MM.1S (cell line): ENCODE results near the gene HP.

Source experiments
- DNase-seq: peaks from one replicate; pipeline ENCODE4 v3.0.0-alpha.2; 2015
- H2AFZ ChIP-seq: fragments of 300-600 bp; sonication (generic); 2 replicates; pipeline ENCODE4 v1.6.0; 2016; ENCODE audit warnings: antibody characterized with exemption, low read length
- H3F3A ChIP-seq: fragments of 300-600 bp; sonication (generic); 2 replicates; pipeline ENCODE4 v1.6.1; 2016; ENCODE audit warnings: mild to moderate bottlenecking, antibody characterized with exemption, low read length, moderate library complexity, mixed read lengths; ENCODE audit not compliant: insufficient read depth
- H3K27ac ChIP-seq: fragments of 300-600 bp; sonication (generic); 2 replicates; pipeline ENCODE4 v1.5.1; 2016; ENCODE audit warnings: mild to moderate bottlenecking, low read length
- H3K27me3 ChIP-seq: fragments of 300-600 bp; sonication (generic); replicated peaks from 2 replicates; pipeline ENCODE4 v1.6.0; 2016; ENCODE audit warnings: low read length; ENCODE audit not compliant: insufficient read depth
- H3K36me3 ChIP-seq: fragments of 300-600 bp; sonication (generic); replicated peaks from 2 replicates; pipeline ENCODE4 v1.6.1; 2016; ENCODE audit warnings: mild to moderate bottlenecking, low read length, mixed read lengths; ENCODE audit not compliant: insufficient read depth
- H3K4me1 ChIP-seq: fragments of 300-600 bp; sonication (generic); 2 replicates; pipeline ENCODE4 v1.6.1; 2016; ENCODE audit warnings: low read length, mixed read lengths
- H3K4me2 ChIP-seq: fragments of 300-600 bp; sonication (generic); 2 replicates; pipeline ENCODE4 v1.6.0; 2016; ENCODE audit warnings: low read depth, low read length
- H3K4me3 ChIP-seq: fragments of 300-600 bp; sonication (generic); 2 replicates; pipeline ENCODE4 v1.5.1; 2016; ENCODE audit warnings: low read length, mixed read lengths
- H3K79me2 ChIP-seq: fragments of 300-600 bp; sonication (generic); 2 replicates; pipeline ENCODE4 v1.6.1; 2016; ENCODE audit warnings: mixed run types, low read length, mixed read lengths
- H3K9ac ChIP-seq: fragments of 300-600 bp; sonication (generic); 2 replicates; pipeline ENCODE4 v1.6.1; 2016; ENCODE audit warnings: low read length, mixed read lengths
- H3K9me2 ChIP-seq: fragments of 300-600 bp; sonication (generic); replicated peaks from 2 replicates; pipeline ENCODE4 v1.6.1; 2016; ENCODE audit warnings: mild to moderate bottlenecking, low read length, mixed read lengths; ENCODE audit not compliant: insufficient read depth
- H3K9me3 ChIP-seq: fragments of 300-600 bp; sonication (generic); replicated peaks from 2 replicates; pipeline ENCODE4 v1.6.1; 2016; ENCODE audit warnings: mild to moderate bottlenecking, low read length, mixed read lengths; ENCODE audit not compliant: insufficient read depth
- H4K20me1 ChIP-seq: fragments of 300-600 bp; sonication (generic); 2 replicates; pipeline ENCODE4 v1.6.1; 2016; ENCODE audit warnings: mild to moderate bottlenecking, low read length, moderate library complexity, mixed read lengths; ENCODE audit not compliant: insufficient read depth
- EZH2 ChIP-seq: fragments of 300-600 bp; sonication (generic); optimal IDR thresholded peaks from 2 replicates; pipeline ENCODE3; 2017; ENCODE audit warnings: low read depth, mild to moderate bottlenecking, antibody characterized with exemption, low read length, mixed read lengths
- EZH2phosphoT487 ChIP-seq: fragments of 300-600 bp; sonication (generic); IDR thresholded peaks from 2 replicates; pipeline ENCODE4 v1.6.1; 2018; ENCODE audit warnings: antibody characterized with exemption, low read length
- TF ChIP-seq, protein P1 (sequence below): fragments of 300-600 bp; sonication (generic); IDR thresholded peaks from 2 replicates; pipeline ENCODE4 v1.5.1; 2016; ENCODE audit warnings: antibody characterized with exemption, low read length, mixed read lengths

HP gene

DNA sequence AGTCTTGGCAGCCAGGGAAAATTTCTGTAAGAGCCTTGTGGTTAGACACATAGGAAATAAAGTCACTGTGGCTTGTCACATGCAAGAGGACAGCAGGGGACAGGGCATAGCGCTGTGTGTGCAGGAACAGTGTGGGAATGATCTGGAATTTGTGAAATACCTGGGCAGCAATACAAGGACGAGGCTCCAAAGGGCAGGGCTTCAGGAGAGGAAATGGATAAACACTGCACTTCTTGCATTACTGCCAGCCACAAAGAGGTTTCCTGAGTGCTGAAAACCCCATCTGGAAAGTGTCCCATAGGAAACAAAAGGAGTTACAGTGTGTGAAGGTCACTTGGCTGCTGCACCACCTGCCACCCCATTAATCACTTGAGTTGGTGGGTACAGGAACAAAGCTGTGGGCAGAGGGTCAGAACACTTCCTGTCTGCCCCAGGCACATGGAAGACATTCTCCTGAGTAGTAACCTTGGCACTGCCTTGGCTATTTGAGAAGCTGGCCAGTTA lies 12.1 kb upstream of the HP start:
- Histone ChIP-seq H3K4me3 (no peak overlapping the region), H3K79me2 (no peaks in the 10 kb centered on the region), H3K9ac (no peak overlapping the region), H3K4me2 (no peak overlapping the region), H2AFZ (no peak overlapping the region), H3K9me3 (no peaks in the 10 kb centered on the region), H4K20me1 (no peaks in the 10 kb centered on the region), H3F3A (no peaks in the 10 kb centered on the region), H3K27me3 (no peaks in the 10 kb centered on the region), H3K27ac (no peak overlapping the region), H3K36me3 (no peaks in the 10 kb centered on the region), H3K4me1 (no peaks in the 10 kb centered on the region), H3K9me2 (no peaks in the 10 kb centered on the region)
- TF ChIP-seq, protein P1, sequence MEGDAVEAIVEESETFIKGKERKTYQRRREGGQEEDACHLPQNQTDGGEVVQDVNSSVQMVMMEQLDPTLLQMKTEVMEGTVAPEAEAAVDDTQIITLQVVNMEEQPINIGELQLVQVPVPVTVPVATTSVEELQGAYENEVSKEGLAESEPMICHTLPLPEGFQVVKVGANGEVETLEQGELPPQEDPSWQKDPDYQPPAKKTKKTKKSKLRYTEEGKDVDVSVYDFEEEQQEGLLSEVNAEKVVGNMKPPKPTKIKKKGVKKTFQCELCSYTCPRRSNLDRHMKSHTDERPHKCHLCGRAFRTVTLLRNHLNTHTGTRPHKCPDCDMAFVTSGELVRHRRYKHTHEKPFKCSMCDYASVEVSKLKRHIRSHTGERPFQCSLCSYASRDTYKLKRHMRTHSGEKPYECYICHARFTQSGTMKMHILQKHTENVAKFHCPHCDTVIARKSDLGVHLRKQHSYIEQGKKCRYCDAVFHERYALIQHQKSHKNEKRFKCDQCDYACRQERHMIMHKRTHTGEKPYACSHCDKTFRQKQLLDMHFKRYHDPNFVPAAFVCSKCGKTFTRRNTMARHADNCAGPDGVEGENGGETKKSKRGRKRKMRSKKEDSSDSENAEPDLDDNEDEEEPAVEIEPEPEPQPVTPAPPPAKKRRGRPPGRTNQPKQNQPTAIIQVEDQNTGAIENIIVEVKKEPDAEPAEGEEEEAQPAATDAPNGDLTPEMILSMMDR: no peak
- TF ChIP-seq EZH2: no peak
- TF ChIP-seq EZH2phosphoT487: no peak
- DNase-seq: no peak

DNA sequence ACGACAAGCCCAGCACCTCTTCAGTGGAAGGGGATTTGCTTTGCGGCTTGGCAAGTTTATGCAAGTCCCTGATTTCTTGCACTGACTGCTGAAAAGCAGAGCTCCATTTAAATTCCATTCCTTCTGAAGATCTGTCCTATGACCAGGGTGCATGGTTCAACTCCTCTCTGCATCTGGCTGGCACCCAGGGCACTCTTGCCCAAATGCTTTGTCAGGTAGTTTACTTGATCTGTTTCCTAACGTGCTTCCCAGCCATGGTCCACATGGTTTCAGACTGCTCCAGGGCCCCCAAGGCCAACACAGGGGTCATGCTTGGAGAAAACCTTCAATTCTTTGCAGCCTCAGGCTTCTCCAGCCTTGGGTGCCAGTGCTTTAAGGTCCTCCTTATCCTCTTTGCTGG lies 11.2 kb upstream of the HP start:
- Histone ChIP-seq H3K79me2 (no peaks in the 10 kb centered on the region), H3K36me3 (no peaks in the 10 kb centered on the region), H3K9ac (no peak overlapping the region), H3K4me1 (no peaks in the 10 kb centered on the region), H3F3A (no peaks in the 10 kb centered on the region), H3K27ac (no peak overlapping the region), H3K9me3 (no peaks in the 10 kb centered on the region), H3K27me3 (no peaks in the 10 kb centered on the region), H3K4me3 (no peak overlapping the region), H4K20me1 (no peaks in the 10 kb centered on the region), H2AFZ (no peak overlapping the region), H3K9me2 (no peaks in the 10 kb centered on the region), H3K4me2 (no peak overlapping the region)
- no peak for DNase-seq
- TF ChIP-seq, protein P1: no peak
- no peak for TF ChIP-seq EZH2

GRCh38 chr16:72043539-72043938 lies 10.8 kb upstream of the HP start:
- H3K9me2 ChIP-seq: no peaks in the 10 kb centered on the region
- no peak for DNase-seq
- H3K9me3 ChIP-seq: no peaks in the 10 kb centered on the region
- no peak overlapping the region for H3K4me2 ChIP-seq
- no peaks in the 10 kb centered on the region for H3K79me2 ChIP-seq
- H3K27me3 ChIP-seq: no peaks in the 10 kb centered on the region
- no peaks in the 10 kb centered on the region for H4K20me1 ChIP-seq
- H2AFZ ChIP-seq: no peak overlapping the region
- H3K36me3 ChIP-seq: no peaks in the 10 kb centered on the region
- H3K27ac ChIP-seq: no peak overlapping the region
- TF ChIP-seq, protein P1: no peak
- no peaks in the 10 kb centered on the region for H3K4me1 ChIP-seq
- no peaks in the 10 kb centered on the region for H3F3A ChIP-seq
- H3K9ac ChIP-seq: no peak overlapping the region
- no peak overlapping the region for H3K4me3 ChIP-seq
